Hippocampal formation (tissue), 2 donors: ENCODE measurements around the gene GALNT2.

Experiments used
- DNase-seq, 2 donors: peaks; one replicate each; lab custom pipeline; 2025; lab: John Stamatoyannopoulos, UW

GALNT2 gene

GRCh38 chr1:230186874-230187273 is 119.8 kb downstream of the GALNT2 start:
- DNase-seq, result no peak

GRCh38 chr1:230187290-230187689 is 120.3 kb downstream of the GALNT2 start:
- DNase-seq, result no peak

- DNase-seq, result no peak
Measured at GRCh38 chr1:230188826-230189225, 121.8 kb downstream of the GALNT2 start.

- no peak for DNase-seq
Measured at GRCh38 chr1:230189341-230189740, 122.3 kb downstream of the GALNT2 start.

GRCh38 chr1:230189824-230190223 is 122.8 kb downstream of the GALNT2 start:
- DNase-seq, result no peak

GRCh38 chr1:230191079-230191804 is 124.2 kb downstream of the GALNT2 start:
- peak; percentile 37 to 48 for DNase-seq

- DNase-seq, result no peak
Measured at GRCh38 chr1:230191855-230192254, 124.8 kb downstream of the GALNT2 start.

GRCh38 chr1:230194525-230194924 is 127.5 kb downstream of the GALNT2 start:
- no peak for DNase-seq

- no peak for DNase-seq
Measured at GRCh38 chr1:230195199-230195598, 128.2 kb downstream of the GALNT2 start.

GRCh38 chr1:230196077-230196476 is 129.0 kb downstream of the GALNT2 start:
- DNase-seq, result no peak

GRCh38 chr1:230197644-230198567 is 130.9 kb downstream of the GALNT2 start:
- no peak for DNase-seq

GRCh38 chr1:230199034-230199433 is 132.0 kb downstream of the GALNT2 start:
- DNase-seq, result no peak

- no peak for DNase-seq
Measured at GRCh38 chr1:230199554-230199953, 132.5 kb downstream of the GALNT2 start.

- DNase-seq, result no peak
Measured at GRCh38 chr1:230200276-230200675, 133.2 kb downstream of the GALNT2 start.

GRCh38 chr1:230201445-230201844 is 134.4 kb downstream of the GALNT2 start:
- DNase-seq, result no peak

GRCh38 chr1:230204842-230205241 is 137.8 kb downstream of the GALNT2 start:
- no peak for DNase-seq

GRCh38 chr1:230205719-230206198 is 138.7 kb downstream of the GALNT2 start:
- no peak for DNase-seq

- no peak for DNase-seq
Measured at GRCh38 chr1:230206207-230206606, 139.2 kb downstream of the GALNT2 start.

GRCh38 chr1:230206976-230207375 is 139.9 kb downstream of the GALNT2 start:
- DNase-seq, result no peak

- no peak for DNase-seq
Measured at GRCh38 chr1:230207598-230207997, 140.6 kb downstream of the GALNT2 start.

- no peak for DNase-seq
Measured at GRCh38 chr1:230208619-230209261, 141.7 kb downstream of the GALNT2 start.

- DNase-seq, result no peak
Measured at GRCh38 chr1:230210326-230210980, 143.4 kb downstream of the GALNT2 start.
